ENCODE data around the gene EEF1AKMT1.

Gene EEF1AKMT1

DNA sequence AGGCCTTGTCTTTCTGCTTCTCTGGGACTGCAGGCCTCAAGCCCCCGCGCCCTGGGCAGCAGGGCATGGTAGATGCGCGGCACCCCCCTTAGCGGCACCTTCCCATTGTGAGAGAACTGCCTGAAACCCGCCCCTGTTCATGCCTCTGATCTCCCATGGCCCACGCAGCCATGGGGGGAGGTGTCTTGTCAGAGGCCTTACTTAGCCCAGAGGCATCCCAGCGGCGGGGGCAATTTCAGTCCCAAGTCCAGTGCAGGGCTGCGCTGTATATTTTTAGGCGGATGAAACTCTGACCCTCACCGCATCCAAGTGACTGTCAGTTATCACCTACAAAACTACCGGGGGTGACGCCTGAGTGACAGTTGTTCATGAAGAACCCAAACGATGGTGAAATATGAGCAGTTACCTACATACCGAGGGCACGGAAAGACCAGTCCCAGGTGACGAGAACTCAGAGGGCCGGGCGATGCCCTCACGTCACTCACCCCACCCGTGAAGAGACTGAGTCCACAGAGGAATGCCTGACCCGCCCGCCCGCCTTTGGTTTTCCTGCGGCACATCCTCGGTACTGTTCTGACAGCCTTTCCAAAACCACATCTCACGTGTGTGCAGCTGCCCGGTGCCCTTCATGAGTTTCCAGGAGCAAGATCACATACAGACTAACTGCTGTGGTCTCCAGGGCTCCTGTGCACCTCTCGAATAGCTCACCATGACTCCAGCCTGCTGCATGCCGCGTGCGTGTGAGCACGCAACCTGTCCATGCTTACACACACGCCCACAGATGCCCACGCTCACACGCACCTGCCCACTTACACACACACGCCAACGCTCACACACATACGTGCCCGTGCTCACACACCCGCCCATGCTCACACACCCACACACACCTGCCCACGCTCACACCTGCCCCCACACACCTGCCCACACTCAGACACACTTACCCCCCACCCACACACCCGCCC is 55.9 kb downstream of the EEF1AKMT1 start:
- peaks cover 24% of the 10 kb centered on the region for H3K4me1 ChIP-seq (ENCODE audit: insufficient read depth, low read length)
- no peak overlapping the region for H3K27ac ChIP-seq (ENCODE audit: low read depth, low read length)
- WGBS = 90% methylated on average over 44 of the region's 44 CpGs
- H3K4me3 ChIP-seq (ENCODE audit: low read length) = no peak overlapping the region
- no peak overlapping the region for H3K9ac ChIP-seq (ENCODE audit: low read depth, low read length)
- H3K27me3 ChIP-seq (ENCODE audit: insufficient read depth, low read length) = peaks cover 53% of the 10 kb centered on the region
- no peaks in the 10 kb centered on the region for H3K9me3 ChIP-seq (ENCODE audit: insufficient read depth, low read depth, low read length)
- H3K36me3 ChIP-seq (ENCODE audit: insufficient read depth, low read length) = no peaks in the 10 kb centered on the region

GRCh38 chr13:20716951-20717350 is 56.8 kb downstream of the EEF1AKMT1 start:
- H3K27me3 ChIP-seq (ENCODE audit: insufficient read depth, low read length) = peaks cover 45% of the 10 kb centered on the region
- peaks cover 26% of the 10 kb centered on the region for H3K4me1 ChIP-seq (ENCODE audit: insufficient read depth, low read length)
- H3K27ac ChIP-seq (ENCODE audit: low read depth, low read length) = no peak overlapping the region
- H3K9me3 ChIP-seq (ENCODE audit: insufficient read depth, low read depth, low read length) = no peaks in the 10 kb centered on the region
- H3K4me3 ChIP-seq (ENCODE audit: low read length) = no peak overlapping the region
- no peak overlapping the region for H3K9ac ChIP-seq (ENCODE audit: low read depth, low read length)
- 25% methylated on average over 15 of the region's 15 CpGs for WGBS
- H3K36me3 ChIP-seq (ENCODE audit: insufficient read depth, low read length) = no peaks in the 10 kb centered on the region

GRCh38 chr13:20715330-20715712 is 58.4 kb downstream of the EEF1AKMT1 start:
- Histone ChIP-seq H3K27me3 (ENCODE audit: insufficient read depth, low read length) (peaks cover 30% of the 10 kb centered on the region), H3K9ac (ENCODE audit: low read depth, low read length) (no peak overlapping the region), H3K9me3 (ENCODE audit: insufficient read depth, low read depth, low read length) (no peaks in the 10 kb centered on the region), H3K27ac (ENCODE audit: low read depth, low read length) (no peak overlapping the region), H3K36me3 (ENCODE audit: insufficient read depth, low read length) (no peaks in the 10 kb centered on the region), H3K4me1 (ENCODE audit: insufficient read depth, low read length) (peaks cover 26% of the 10 kb centered on the region), H3K4me3 (ENCODE audit: low read length) (no peak overlapping the region)
- WGBS = 91% methylated on average over 6 of the region's 6 CpGs

DNA sequence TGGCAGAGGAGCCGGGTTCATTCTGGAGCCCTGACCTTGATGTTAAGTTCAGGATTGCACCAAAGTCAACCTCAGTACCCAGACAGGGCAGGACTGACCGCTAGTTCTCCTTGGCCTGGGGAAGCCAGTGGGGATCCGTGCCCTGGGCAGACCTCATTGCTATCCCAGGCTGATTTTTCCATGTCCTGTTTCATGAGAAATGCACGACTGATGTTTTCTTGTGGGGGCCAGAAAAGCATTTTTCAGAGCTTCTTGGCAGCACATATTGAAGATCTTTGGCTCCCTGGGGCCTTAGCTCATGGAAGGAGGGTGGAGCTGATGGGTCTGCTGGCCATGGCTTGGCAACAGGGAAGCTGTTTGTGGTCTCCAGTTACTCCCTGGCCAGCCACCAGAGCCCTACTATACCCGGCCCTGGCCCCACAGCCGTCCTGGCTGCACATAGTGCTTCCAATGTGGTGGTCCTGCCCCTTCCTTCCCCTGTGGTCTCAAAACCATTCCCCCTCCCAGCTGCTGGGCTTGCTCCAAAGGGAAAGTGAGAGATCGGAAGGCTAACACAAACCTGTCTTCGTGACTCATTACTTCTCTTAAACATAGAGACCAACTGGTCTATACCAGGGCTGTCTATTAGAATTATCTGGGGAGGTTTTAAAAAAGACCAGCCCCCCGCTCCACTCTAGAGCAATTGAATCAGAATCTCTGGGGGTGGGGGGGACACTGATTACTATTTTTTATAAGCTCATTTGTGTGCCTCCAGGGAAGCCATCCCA is 59.0 kb downstream of the EEF1AKMT1 start:
- Histone ChIP-seq H3K9me3 (ENCODE audit: insufficient read depth, low read depth, low read length) (no peaks in the 10 kb centered on the region), H3K27me3 (ENCODE audit: insufficient read depth, low read length) (peaks cover 24% of the 10 kb centered on the region), H3K4me1 (ENCODE audit: insufficient read depth, low read length) (peaks cover 26% of the 10 kb centered on the region), H3K36me3 (ENCODE audit: insufficient read depth, low read length) (no peaks in the 10 kb centered on the region), H3K27ac (ENCODE audit: low read depth, low read length) (no peak overlapping the region), H3K4me3 (ENCODE audit: low read length) (no peak overlapping the region), H3K9ac (ENCODE audit: low read depth, low read length) (no peak overlapping the region)
- WGBS = 90% methylated on average over 8 of the region's 9 CpGs

DNA sequence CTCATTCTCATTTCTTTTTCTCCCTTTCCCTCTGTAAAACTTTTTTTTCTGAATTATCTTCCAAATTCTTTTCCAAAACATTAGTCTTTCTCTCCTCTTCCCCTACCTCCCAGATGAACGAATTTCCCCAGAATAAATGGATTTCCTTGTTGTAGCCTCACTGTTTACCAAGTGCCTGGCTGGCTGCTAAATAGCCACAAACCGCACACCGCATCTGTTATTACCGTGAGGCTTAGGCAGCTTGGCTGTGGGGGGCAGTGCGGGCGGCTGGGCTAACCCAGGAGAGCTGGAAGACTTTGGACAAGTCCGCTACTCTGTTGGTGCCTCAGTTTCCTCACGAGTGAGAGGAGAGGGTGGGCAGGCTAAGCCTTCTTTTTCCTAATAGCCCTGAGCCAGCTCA is 59.6 kb downstream of the EEF1AKMT1 start:
- Histone ChIP-seq H3K4me3 (ENCODE audit: low read length) (no peak overlapping the region), H3K9me3 (ENCODE audit: insufficient read depth, low read depth, low read length) (no peaks in the 10 kb centered on the region), H3K36me3 (ENCODE audit: insufficient read depth, low read length) (no peaks in the 10 kb centered on the region), H3K27ac (ENCODE audit: low read depth, low read length) (no peak overlapping the region), H3K4me1 (ENCODE audit: insufficient read depth, low read length) (peaks cover 26% of the 10 kb centered on the region), H3K9ac (ENCODE audit: low read depth, low read length) (no peak overlapping the region), H3K27me3 (ENCODE audit: insufficient read depth, low read length) (peaks cover 19% of the 10 kb centered on the region)
- 89% methylated on average over 8 of the region's 8 CpGs for WGBS

DNA sequence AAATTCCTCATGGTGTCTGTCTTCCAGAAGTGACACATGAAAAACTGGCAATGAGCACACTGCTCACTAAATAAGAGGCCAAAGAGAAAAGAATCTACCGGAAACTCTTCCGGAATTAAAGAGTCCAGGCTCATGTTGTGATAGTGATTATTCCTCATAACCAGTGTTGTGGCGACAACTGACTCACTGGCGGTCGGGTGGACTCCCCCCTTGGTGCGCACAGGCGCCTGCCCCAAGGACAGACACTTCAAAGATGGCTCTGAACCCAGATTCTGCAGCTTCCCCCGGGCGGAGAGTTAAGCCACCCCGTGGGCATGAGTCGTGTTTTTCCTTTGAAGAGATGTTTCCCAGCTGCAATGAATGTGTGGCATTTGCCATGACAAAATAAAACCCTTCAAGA is 60.0 kb downstream of the EEF1AKMT1 start:
- H3K36me3 ChIP-seq (ENCODE audit: insufficient read depth, low read length) = no peaks in the 10 kb centered on the region
- peaks cover 19% of the 10 kb centered on the region for H3K27me3 ChIP-seq (ENCODE audit: insufficient read depth, low read length)
- no peak overlapping the region for H3K9ac ChIP-seq (ENCODE audit: low read depth, low read length)
- H3K4me1 ChIP-seq (ENCODE audit: insufficient read depth, low read length) = peaks cover 26% of the 10 kb centered on the region
- WGBS = 84% methylated on average over 11 of the region's 11 CpGs
- H3K9me3 ChIP-seq (ENCODE audit: insufficient read depth, low read depth, low read length) = no peaks in the 10 kb centered on the region
- H3K4me3 ChIP-seq (ENCODE audit: low read length) = no peak overlapping the region
- no peak overlapping the region for H3K27ac ChIP-seq (ENCODE audit: low read depth, low read length)

DNA sequence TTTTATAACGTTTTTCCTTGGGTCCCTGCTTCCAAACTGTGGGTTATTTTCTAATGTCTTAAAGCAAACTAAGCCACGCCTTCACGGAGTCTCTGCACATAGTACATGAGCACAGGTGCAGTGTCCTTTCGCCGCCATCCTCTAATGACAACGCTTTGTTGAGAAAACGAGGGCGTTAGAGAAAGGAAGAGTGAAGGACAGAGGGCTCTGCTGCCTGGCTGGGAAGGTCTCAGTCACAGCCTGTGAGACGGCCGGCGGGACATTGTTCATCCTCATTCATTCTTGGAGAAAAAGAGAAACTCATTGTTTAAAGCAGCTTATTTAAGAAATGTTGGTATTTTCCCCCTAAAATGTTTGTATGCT is 60.8 kb downstream of the EEF1AKMT1 start:
- Histone ChIP-seq H3K36me3 (ENCODE audit: insufficient read depth, low read length) (no peaks in the 10 kb centered on the region), H3K4me1 (ENCODE audit: insufficient read depth, low read length) (peaks cover 26% of the 10 kb centered on the region), H3K4me3 (ENCODE audit: low read length) (peak overlapping the region; percentile 25), H3K9me3 (ENCODE audit: insufficient read depth, low read depth, low read length) (no peaks in the 10 kb centered on the region), H3K27ac (ENCODE audit: low read depth, low read length) (no peak overlapping the region), H3K9ac (ENCODE audit: low read depth, low read length) (peak overlapping the region; percentile 43), H3K27me3 (ENCODE audit: insufficient read depth, low read length) (peaks cover 19% of the 10 kb centered on the region)
- 47% methylated on average over 11 of the region's 11 CpGs for WGBS

GRCh38 chr13:20711301-20712044 is 62.3 kb downstream of the EEF1AKMT1 start:
- Histone ChIP-seq H3K27ac (ENCODE audit: low read depth, low read length) (no peak overlapping the region), H3K27me3 (ENCODE audit: insufficient read depth, low read length) (peaks cover 10% of the 10 kb centered on the region), H3K9me3 (ENCODE audit: insufficient read depth, low read depth, low read length) (no peaks in the 10 kb centered on the region), H3K36me3 (ENCODE audit: insufficient read depth, low read length) (no peaks in the 10 kb centered on the region), H3K4me1 (ENCODE audit: insufficient read depth, low read length) (peaks cover 16% of the 10 kb centered on the region), H3K9ac (ENCODE audit: low read depth, low read length) (no peak overlapping the region), H3K4me3 (ENCODE audit: low read length) (no peak overlapping the region)
- WGBS = 85% methylated on average over 13 of the region's 13 CpGs

GRCh38 chr13:20709782-20710181 is 64.0 kb downstream of the EEF1AKMT1 start:
- Histone ChIP-seq H3K36me3 (ENCODE audit: insufficient read depth, low read length) (no peaks in the 10 kb centered on the region), H3K9ac (ENCODE audit: low read depth, low read length) (no peak overlapping the region), H3K4me1 (ENCODE audit: insufficient read depth, low read length) (peaks cover 13% of the 10 kb centered on the region), H3K27me3 (ENCODE audit: insufficient read depth, low read length) (peaks cover 12% of the 10 kb centered on the region), H3K4me3 (ENCODE audit: low read length) (no peak overlapping the region), H3K27ac (ENCODE audit: low read depth, low read length) (no peak overlapping the region), H3K9me3 (ENCODE audit: insufficient read depth, low read depth, low read length) (no peaks in the 10 kb centered on the region)
- WGBS = 85% methylated on average over 4 of the region's 4 CpGs

DNA sequence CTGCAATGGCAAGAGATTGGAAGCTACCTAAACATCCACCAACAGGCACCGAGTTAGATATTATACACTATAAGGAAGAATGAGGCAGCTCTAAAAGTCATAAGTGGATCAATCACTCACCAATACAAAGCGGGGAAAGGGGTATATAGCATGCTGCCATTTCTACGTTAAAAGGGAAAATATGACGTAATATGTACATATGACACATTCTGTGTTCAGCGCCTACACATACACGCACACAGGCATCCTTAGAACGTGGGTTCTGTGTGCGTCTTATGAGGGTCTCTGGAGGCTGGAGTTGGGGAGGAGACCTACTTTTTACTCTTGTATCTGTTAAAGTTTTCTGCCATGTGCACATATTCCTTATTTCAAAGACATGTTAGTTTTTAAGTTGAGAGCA is 64.4 kb downstream of the EEF1AKMT1 start:
- Histone ChIP-seq H3K9ac (ENCODE audit: low read depth, low read length) (no peak overlapping the region), H3K9me3 (ENCODE audit: insufficient read depth, low read depth, low read length) (no peaks in the 10 kb centered on the region), H3K4me3 (ENCODE audit: low read length) (no peak overlapping the region), H3K4me1 (ENCODE audit: insufficient read depth, low read length) (peaks cover 13% of the 10 kb centered on the region), H3K27me3 (ENCODE audit: insufficient read depth, low read length) (peaks cover 15% of the 10 kb centered on the region), H3K27ac (ENCODE audit: low read depth, low read length) (no peak overlapping the region), H3K36me3 (ENCODE audit: insufficient read depth, low read length) (no peaks in the 10 kb centered on the region)
- WGBS = 95% methylated on average over 8 of the region's 8 CpGs

DNA sequence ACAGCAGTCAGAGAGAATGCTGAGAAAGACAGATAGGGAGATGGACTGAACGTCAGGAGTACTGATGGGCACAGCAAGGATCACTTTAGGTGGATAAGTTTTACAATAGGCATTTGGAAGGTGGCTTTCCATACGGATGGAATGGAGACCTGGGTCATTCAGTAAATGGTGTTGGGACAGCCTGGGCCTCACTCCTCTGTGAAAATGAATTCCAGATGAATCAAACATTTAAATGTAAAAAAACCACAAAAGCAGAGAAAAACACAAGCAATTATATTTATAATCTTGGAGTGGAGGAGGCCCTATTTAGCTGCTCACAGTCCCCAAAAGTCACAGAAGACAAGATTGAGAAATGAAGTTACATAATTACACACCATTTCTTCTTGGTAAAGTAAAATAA is 65.5 kb downstream of the EEF1AKMT1 start:
- H3K36me3 ChIP-seq (ENCODE audit: insufficient read depth, low read length) = no peaks in the 10 kb centered on the region
- H3K9ac ChIP-seq (ENCODE audit: low read depth, low read length) = no peak overlapping the region
- H3K4me1 ChIP-seq (ENCODE audit: insufficient read depth, low read length) = peaks cover 5% of the 10 kb centered on the region
- no peak overlapping the region for H3K4me3 ChIP-seq (ENCODE audit: low read length)
- peaks cover 15% of the 10 kb centered on the region for H3K27me3 ChIP-seq (ENCODE audit: insufficient read depth, low read length)
- WGBS = 64% methylated on average over 2 of the region's 2 CpGs
- H3K9me3 ChIP-seq (ENCODE audit: insufficient read depth, low read depth, low read length) = no peaks in the 10 kb centered on the region
- H3K27ac ChIP-seq (ENCODE audit: low read depth, low read length) = no peak overlapping the region
